Activated CD8-positive, alpha-beta memory T cell treated with anti-CD3 and anti-CD28 coated beads for 4 hours (primary cell): Measurements from ENCODE around the gene AQR.

Source experiments
- DNase-seq, 2 donors: peaks; one replicate each; pipeline ENCODE4 v3.0.0-alpha.2; 2020; ENCODE audit warnings: low read depth in 2 of 2

The AQR gene

DNA sequence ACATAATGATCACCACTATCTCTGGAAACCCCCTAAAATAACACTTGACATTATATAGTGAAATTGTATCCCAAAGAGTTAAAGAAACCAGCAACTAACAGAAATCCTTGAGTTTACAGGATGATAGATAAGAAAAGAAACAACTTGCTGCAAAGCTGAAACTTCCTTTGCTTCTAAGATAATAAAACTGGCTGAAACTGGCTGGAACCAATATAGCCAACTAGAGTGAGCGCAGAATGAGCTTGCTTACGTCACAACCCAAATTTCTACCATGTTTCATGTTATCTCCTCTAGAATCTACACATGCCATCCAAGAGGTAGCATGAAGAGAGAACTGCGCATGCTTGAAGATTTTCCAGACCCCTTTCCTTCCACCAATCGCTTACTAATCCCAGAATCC is 90.4 kb downstream of the AQR start:
- no peak for DNase-seq

GRCh38 chr15:34876640-34877039 is 92.9 kb downstream of the AQR start:
- no peak for DNase-seq

DNA sequence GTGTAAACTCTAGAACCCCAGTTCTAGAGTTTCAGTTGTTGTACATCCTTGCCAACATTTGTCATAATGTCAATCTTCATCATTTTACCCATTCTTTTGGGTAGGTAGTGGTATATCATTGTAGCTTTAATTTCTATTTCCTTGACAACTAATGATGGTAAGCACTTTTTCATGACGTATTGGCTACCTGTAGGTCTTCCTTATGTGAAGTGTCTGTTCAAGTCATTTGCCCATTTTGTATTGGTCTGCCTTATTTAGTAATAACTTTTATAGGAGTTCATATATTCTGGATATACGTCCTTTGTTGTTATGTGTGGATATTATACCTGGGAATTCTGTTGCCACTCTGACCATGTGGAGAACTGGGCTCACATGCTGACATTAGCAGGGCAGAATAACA is 100.4 kb downstream of the AQR start:
- no peak for DNase-seq

GRCh38 chr15:34865531-34865930 is 104.0 kb downstream of the AQR start:
- no peak for DNase-seq

DNA sequence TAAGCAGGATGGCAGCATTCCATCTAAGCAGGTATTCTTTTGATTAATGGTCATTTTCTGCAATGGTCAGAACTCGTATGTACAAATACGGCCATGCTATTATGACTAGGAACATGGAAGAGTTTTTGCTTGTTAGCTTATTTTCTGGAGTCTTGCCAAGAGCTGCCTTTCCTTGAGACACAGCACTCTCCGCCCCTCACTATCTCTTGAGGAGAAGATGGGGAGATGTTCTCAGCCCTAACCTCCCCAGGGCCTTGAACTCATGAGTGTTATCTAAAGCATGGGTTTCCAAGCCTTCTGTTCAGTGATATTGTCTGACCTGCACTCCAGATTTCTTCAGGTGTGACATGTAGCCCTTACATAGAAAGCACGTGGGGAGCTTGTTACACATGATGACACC is 108.3 kb downstream of the AQR start:
- DNase-seq: no peak

GRCh38 chr15:34855893-34856292 is 113.6 kb downstream of the AQR start:
- DNase-seq: no peak

DNA sequence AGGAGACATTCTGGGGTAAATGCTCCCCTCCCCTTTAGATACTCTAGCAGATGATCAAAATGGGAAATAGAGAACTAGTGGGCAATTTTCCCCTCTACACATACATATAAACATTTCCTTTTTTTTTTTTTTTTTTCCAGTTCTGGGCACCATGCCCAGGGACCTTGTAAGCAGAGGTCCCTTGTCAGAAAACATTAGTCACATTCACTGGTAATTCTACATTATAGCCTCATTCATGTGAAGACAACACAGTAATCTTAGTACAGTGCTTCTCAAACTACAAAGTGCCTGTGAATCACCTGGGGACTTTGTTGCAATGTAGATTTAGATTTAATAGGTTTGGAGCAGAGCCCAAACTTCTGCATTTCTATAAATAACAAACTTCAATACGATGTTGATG is 114.1 kb downstream of the AQR start:
- no peak for DNase-seq

- DNase-seq: no peak
Measured at GRCh38 chr15:34854232-34854631, 115.3 kb downstream of the AQR start.

DNA sequence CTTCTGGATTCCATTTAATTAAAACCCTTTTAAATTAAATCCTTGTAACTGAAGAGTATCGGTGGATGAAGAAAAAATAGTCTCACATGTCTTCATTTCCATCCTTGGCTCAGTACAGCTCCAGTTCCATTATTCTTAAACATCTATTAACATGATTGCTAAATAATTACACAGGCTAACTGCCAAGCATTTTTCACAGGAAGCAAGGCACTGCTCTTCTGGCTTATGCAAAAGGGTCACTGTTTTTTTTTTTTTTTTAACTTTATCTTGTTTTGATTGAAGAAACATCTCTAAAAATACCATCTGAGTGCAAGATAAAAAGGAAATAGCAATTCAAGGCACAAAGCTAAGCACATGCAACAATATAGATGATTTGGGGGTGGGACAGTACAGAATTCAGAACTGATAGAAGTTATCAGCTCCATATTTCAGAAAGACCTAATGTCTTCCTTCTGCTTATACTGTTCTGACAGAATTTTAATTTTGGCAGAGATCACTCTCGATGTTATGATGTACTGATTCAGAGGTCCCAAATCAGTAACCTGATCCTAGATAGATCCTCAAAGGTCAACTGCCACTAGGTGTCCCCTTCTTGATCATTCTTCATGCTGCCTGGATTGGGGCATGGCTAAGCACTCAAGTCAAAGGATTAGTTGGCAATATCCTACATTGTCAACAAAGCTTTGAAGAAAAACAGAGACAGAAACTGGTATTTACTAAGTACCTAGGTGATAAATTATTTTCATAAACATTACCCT is 116.4 kb downstream of the AQR start:
- no peak for DNase-seq

GRCh38 chr15:34851751-34852150 is 117.8 kb downstream of the AQR start:
- no peak for DNase-seq

GRCh38 chr15:34851007-34851406 is 118.5 kb downstream of the AQR start:
- no peak for DNase-seq

- no peak for DNase-seq
Measured at GRCh38 chr15:34850121-34850520, 119.4 kb downstream of the AQR start.

GRCh38 chr15:34849364-34849959 is 120.1 kb downstream of the AQR start:
- no peak for DNase-seq

DNA sequence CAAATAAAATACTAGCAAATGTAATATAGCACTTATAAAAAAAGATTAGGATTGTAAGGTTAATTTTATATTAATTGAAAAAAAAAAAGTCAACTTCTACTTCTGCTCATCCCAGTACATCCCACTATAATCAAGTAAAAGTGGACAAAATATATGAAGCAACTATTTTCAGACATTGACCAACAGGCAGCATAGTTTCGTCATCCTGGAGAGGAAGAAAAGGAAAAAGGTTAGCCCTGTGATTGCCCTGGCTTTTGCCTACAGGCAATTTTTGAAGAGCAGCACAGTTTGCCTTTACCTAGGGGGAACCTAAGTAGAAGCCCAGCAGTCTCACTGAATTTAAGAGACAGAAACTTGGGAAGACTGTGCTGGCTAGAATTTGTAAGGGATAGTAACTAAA is 121.9 kb downstream of the AQR start:
- DNase-seq: no peak

GRCh38 chr15:34841262-34841725 is 128.2 kb downstream of the AQR start:
- no peak for DNase-seq

- no peak for DNase-seq
Measured at GRCh38 chr15:34838282-34838681, 131.3 kb downstream of the AQR start.

DNA sequence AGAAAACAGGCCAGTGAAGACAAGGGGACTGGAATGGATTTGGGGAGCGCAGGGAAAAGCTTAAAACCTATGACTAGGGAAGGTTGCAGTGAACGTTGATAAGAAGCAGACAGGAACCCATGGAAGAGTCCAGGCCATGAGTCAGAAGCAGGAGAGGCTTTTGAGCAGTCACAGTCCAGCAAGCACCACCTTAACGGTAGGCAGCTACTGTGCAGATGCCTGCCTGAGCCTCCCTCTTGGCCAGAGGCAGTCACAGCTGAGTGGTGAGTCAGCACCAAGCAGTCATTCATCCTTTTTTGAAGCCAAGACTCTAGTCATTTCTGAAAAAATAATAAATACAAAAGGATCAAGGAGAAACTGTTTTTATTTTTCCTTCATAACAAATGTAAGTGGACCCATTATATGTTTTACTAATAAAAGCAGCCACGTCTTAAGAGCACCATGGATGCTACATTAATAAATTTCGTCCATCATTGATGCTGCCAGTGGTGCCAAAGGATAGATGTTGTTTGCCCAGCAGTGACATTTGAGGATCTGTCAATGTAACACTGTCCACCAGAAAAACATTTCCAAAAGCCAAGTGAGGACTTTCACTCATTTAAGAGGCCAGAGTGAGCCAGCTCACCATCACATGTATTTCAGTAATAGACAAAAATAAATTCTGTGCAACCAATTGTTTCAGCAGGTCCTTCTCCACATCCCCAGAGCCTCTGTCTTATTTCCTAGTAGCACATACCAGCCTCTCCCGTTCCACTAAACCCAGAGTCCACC is 132.1 kb downstream of the AQR start:
- no peak for DNase-seq

DNA sequence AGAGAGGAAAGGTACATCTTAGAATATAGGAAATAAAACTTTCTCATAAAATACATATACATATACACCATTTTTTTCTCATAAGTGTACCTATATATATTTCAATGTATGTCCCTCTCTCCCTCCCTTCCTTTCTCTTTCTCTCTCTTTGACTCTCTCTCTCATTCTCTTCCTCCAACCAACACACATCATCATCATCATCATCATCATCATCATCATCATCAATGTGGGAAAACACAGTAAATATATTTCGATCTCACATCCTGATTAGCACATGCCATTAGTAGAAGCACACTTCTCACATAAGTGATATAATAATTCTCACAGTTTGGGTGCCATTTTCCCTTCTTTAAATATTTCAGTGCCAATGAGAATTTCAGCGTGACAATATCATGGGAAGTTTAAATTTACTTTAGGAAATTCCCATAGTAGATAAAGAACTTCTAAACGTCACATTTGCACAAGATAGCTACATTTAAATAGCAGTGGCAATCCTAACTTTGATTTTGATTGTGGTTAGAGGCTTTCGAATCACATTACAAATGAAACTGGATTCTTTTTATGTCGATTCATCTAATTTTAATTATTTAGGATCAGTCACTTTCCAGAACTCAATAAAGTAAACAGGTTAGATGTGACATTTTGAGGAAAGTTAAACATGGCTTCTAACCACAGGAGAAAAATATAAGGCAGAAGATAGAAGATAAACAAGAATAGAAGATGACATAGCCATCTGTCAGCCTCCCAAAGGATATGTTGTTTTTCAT is 141.2 kb downstream of the AQR start:
- no peak for DNase-seq

- no peak for DNase-seq
Measured at GRCh38 chr15:34821831-34822230, 147.7 kb downstream of the AQR start.

- DNase-seq: no peak
Measured at GRCh38 chr15:34820110-34820509, 149.4 kb downstream of the AQR start.

GRCh38 chr15:34818526-34818925 is 151.0 kb downstream of the AQR start:
- DNase-seq: no peak

- DNase-seq: no peak
Measured at GRCh38 chr15:34815836-34816235, 153.7 kb downstream of the AQR start.
